Smooth muscle cell of the pulmonary artery (primary cell): ENCODE results near the gene FAM83F. TPM values are rescaled to one million over a fixed set of nuclear protein-coding genes. Genes with fewer than 3 reads are reported as not detected.

ENCODE experiments used
- total RNA-seq: library from RNA; depleted of rRNA; stranded (reverse); fragments of >200 nt; gene quantifications from 2 replicates; pipeline ENCODE4 v1.2.3, GENCODE V29; 2014

Gene FAM83F
- total RNA-seq: under 0.01 TPM in 1 of 2 replicates, not detected in the other

DNA sequence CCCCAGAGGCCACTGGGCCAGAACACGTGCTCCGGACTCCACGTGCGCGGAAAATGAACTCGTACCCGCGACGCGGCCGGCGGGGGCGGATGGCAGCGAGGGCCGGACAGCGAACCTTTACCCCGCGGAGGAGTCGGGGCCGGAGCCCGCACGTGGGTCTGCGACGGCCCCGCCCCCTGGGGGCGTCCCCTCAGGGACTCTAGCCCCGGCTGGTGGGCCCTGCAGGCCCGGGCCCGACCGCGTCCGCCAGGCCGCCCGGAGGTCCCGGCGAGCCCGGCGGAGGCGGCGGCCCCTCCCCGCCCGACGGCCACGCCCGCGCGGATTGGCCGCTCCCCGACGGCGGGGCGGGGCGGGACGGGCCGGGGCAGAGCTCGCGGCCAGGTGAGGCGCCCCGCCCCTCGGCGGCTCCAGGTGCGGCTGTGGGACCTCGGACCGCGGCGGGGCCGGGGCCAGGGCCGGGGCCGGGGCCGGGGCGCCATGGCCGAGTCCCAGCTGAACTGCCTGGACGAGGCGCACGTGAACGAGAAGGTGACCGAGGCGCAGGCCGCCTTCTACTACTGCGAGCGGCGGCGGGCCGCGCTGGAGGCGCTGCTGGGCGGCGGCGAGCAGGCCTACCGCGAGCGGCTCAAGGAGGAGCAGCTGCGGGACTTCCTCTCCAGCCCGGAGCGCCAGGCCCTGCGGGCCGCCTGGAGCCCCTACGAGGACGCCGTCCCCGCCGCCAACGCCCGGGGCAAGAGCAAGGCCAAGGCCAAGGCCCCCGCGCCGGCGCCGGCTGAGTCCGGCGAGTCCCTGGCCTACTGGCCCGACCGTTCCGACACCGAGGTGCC lies at the start of gene FAM83F:
TSS of gene FAM83F (plus strand) at position 389 of the 827 bp plus-strand sequence. CDS start at position 478, 89 bp downstream.

DNA sequence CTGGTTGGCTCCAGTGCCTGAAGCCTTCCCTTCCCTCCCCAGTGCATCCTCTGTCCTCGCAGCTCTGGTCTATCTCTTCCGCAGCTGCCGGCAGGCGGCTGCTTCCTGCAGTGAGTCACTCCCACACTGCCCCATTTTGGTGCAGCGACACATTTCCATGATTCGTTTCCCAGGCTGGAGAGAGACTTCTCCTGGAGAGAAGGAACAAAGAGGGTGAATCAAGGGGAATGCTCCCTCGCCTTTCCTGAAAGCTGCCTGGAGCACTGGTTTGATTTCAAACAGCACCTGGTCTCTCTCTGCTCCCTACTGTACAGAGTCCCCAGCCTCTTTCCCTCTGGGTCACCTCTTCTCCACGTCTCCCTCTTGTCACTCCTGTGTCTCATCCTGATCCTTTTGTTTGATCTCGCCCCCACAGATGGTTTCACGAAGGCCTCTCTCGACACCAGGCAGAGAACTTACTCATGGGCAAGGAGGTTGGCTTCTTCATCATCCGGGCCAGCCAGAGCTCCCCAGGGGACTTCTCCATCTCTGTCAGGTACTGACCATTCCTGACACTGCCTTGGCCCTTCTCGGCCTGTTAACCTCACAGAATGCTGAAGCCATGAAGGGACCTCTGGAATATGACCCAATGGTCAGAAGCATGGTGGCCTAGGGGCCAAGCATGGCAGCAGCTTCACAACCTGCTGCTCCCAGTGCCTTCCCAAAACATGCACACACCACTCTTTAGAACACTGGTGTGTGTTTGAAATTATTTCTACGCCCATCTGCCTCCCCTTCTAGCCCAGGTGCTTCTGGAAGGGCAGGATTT lies 34.9 kb upstream of the FAM83F start, which contains the start of gene TMA7B:
TSS of gene TMA7B (plus strand) at position 758 of the 808 bp plus-strand sequence. CDS start 3,978 bp downstream, outside the sequence.

Other genes with a start within 250 kb of the FAM83F start
- gene ENTHD1, start 101.2 kb upstream of the FAM83F start, total RNA-seq: not detected in 2 replicates
- not detected in 2 replicates for gene GRAP2, start 93.9 kb upstream of the FAM83F start, total RNA-seq
- gene TMA7B, start 34.6 kb upstream of the FAM83F start, total RNA-seq: not detected in 2 replicates
- gene TNRC6B, start 183.0 kb downstream of the FAM83F start, total RNA-seq: 17.9 and 21.8 TPM in 2 replicates